A549 (cell line): Measurements from ENCODE around the gene CCDC27. TPM values are rescaled to one million over a fixed set of nuclear protein-coding genes. Genes with fewer than 3 reads are reported as not detected.

Source experiments
- ATAC-seq, 2 experiments: fragments of 200-7000 bp in 1 of 2; fragments of >200 bp in 1 of 2; cut with Nextera tagmentation in 1 of 2; cut with Tn5 transposase in 1 of 2; 3 replicates each; pipeline versions ENCODE4 v1.8.0 to v1.9.1; 2018 to 2020; ENCODE audit warnings: mild to moderate bottlenecking in 1 of 2, moderate library complexity in 1 of 2
- CTCF ChIA-PET: fragments of 300-600 bp; sonication (Branson Sonifier 250); formaldehyde crosslinking; extraction: SDS; loops from one replicate; lab custom pipeline; 2021; ENCODE audit warnings: antibody characterized with exemption, inconsistent platforms; lab: Yijun Ruan, JAX
- POLR2A ChIA-PET: fragments of 350-600 bp; formaldehyde crosslinking; extraction: SDS; loops from one replicate; lab custom pipeline; 2021; ENCODE audit warnings: antibody characterized with exemption, inconsistent platforms; lab: Yijun Ruan, JAX
- DNase-seq, 2 experiments: peaks; one replicate each; pipeline versions ENCODE4 v3.0.0 to v3.0.0-alpha.2; 2011 to 2016; ENCODE audit warnings: low read depth in 1 of 2, low spot score in 1 of 2
- FAIRE-seq: peaks from 2 replicates; lab custom pipeline; 2011; peaks lifted over from hg19 to GRCh38; lab: Jason Lieb, UNC
- H3K27ac ChIP-seq, 2 experiments: fragments of >200 bp; sonication (Bioruptor Twin); formaldehyde crosslinking; 3 replicates each; pipeline ENCODE4 v1.5.1; 2016 to 2017
- H3K4me1 ChIP-seq: fragments of >200 bp; sonication (Bioruptor Twin); formaldehyde crosslinking; 3 replicates; pipeline ENCODE4 v1.6.1; 2016
- H3K4me2 ChIP-seq: fragments of >200 bp; sonication (Bioruptor Twin); formaldehyde crosslinking; 3 replicates; pipeline ENCODE4 v1.6.1; 2016
- H3K4me3 ChIP-seq: fragments of >200 bp; sonication (Bioruptor Twin); formaldehyde crosslinking; 3 replicates; pipeline ENCODE4 v1.5.1; 2016
- H3K9me3 ChIP-seq: fragments of >200 bp; sonication (Bioruptor Twin); formaldehyde crosslinking; 3 replicates; pipeline ENCODE4 v1.6.1; 2016
- BHLHE40 ChIP-seq: IDR thresholded peaks from 2 replicates; pipeline ENCODE4 v1.6.1; 2012; ENCODE audit warnings: low read depth, low read length, inconsistent platforms
- CEBPB ChIP-seq, 2 experiments: fragments of >200 bp in 1 of 2; sonication (Bioruptor Twin) in 1 of 2; formaldehyde crosslinking in 1 of 2; IDR thresholded peaks; 2 replicates each; pipeline ENCODE4 v1.6.1; 2012 to 2016
- CHD2 ChIP-seq: fragments of 150-350 bp; IDR thresholded peaks from 2 replicates; pipeline ENCODE4 v1.6.1; 2014; ENCODE audit warnings: low read length; ENCODE audit not compliant: partially characterized antibody
- CTCF ChIP-seq: fragments of >200 bp; sonication (Bioruptor Twin); formaldehyde crosslinking; IDR thresholded peaks from 3 replicates; pipeline ENCODE4 v1.5.1; 2016
- ELK1 ChIP-seq: fragments of 150-350 bp; IDR thresholded peaks from 2 replicates; pipeline ENCODE4 v1.6.1; 2014; ENCODE audit warnings: low read depth, mild to moderate bottlenecking, low read length
- GATA3 ChIP-seq: IDR thresholded peaks from 2 replicates; pipeline ENCODE4 v1.6.1; 2012; ENCODE audit warnings: borderline replicate concordance
- HDAC2 ChIP-seq: fragments of 200-600 bp; sonication (generic); IDR thresholded peaks from 2 replicates; pipeline ENCODE4 v1.6.1; 2016
- HES2 ChIP-seq: fragments of >200 bp; sonication (Bioruptor Twin); formaldehyde crosslinking; IDR thresholded peaks from 2 replicates; pipeline ENCODE4 v1.6.1; 2016
- HEYL ChIP-seq: fragments of 250-450 bp; sonication (Bioruptor Pico); IDR thresholded peaks from 2 replicates; pipeline ENCODE4 v1.8.0; 2021; ENCODE audit warnings: mild to moderate bottlenecking, moderate library complexity
- HMGXB4 ChIP-seq: fragments of 250-450 bp; sonication (Bioruptor Pico); IDR thresholded peaks from 2 replicates; pipeline ENCODE4 v1.5.0; 2021; ENCODE audit warnings: mild to moderate bottlenecking, moderate library complexity, borderline replicate concordance
- HOXB13 ChIP-seq: fragments of 250-450 bp; sonication (Bioruptor Pico); IDR thresholded peaks from 2 replicates; pipeline ENCODE4 v1.5.0; 2020; ENCODE audit warnings: low read depth, mild to moderate bottlenecking, moderate library complexity
- JUN ChIP-seq, 2 experiments: fragments of >200 bp; sonication (Bioruptor Twin); formaldehyde crosslinking; IDR thresholded peaks; 2 replicates in 1 of 2; 3 replicates in 1 of 2; pipeline ENCODE4 v1.6.1; 2016 to 2017
- JUNB ChIP-seq: fragments of >200 bp; sonication (Bioruptor Twin); formaldehyde crosslinking; IDR thresholded peaks from 2 replicates; pipeline ENCODE4 v1.6.1; 2016
- KDM5A ChIP-seq: fragments of 200-600 bp; sonication (generic); IDR thresholded peaks from 2 replicates; pipeline ENCODE4 v1.6.1; 2016; ENCODE audit warnings: antibody characterized with exemption, mild to moderate bottlenecking
- MYC ChIP-seq: IDR thresholded peaks from 2 replicates; pipeline ENCODE4 v1.6.1; 2012; ENCODE audit warnings: mild to moderate bottlenecking, inconsistent platforms, low read length, improper control_type of control experiment, borderline replicate concordance
- NFE2L2 ChIP-seq: fragments of 150-350 bp; conservative IDR thresholded peaks from 2 replicates; pipeline ENCODE4 v1.6.1; 2014; ENCODE audit warnings: low read length
- PBX3 ChIP-seq: IDR thresholded peaks from 2 replicates; pipeline ENCODE4 v1.6.1; 2012
- PHF8 ChIP-seq: fragments of 200-600 bp; sonication (generic); IDR thresholded peaks from 2 replicates; pipeline ENCODE4 v1.6.1; 2016; ENCODE audit warnings: low read depth, mild to moderate bottlenecking, antibody characterized with exemption, moderate library complexity, borderline replicate concordance
- POLR2A ChIP-seq: IDR thresholded peaks from 2 replicates; pipeline ENCODE4 v1.6.1; 2012; ENCODE audit warnings: mild to moderate bottlenecking, low read length
- POLR2AphosphoS2 ChIP-seq: conservative IDR thresholded peaks from 2 replicates; pipeline ENCODE4 v1.6.1; 2012; ENCODE audit warnings: low read length, improper control_type of control experiment, inconsistent platforms
- REST ChIP-seq: fragments of 200-600 bp; sonication (generic); IDR thresholded peaks from 2 replicates; pipeline ENCODE4 v1.6.1; 2016; ENCODE audit warnings: antibody characterized with exemption, mild to moderate bottlenecking, moderate library complexity
- RNF2 ChIP-seq: fragments of 200-600 bp; sonication (generic); IDR thresholded peaks from 2 replicates; pipeline ENCODE4 v1.6.1; 2016; ENCODE audit warnings: low read depth, mild to moderate bottlenecking, antibody characterized with exemption, moderate library complexity, borderline replicate concordance
- SMC3 ChIP-seq: fragments of >200 bp; sonication (Bioruptor Twin); formaldehyde crosslinking; IDR thresholded peaks from 3 replicates; pipeline ENCODE4 v1.6.1; 2018; ENCODE audit warnings: inconsistent platforms
- TFCP2L1 ChIP-seq: fragments of 250-450 bp; sonication (Bioruptor Pico); IDR thresholded peaks from 2 replicates; pipeline ENCODE4 v1.5.0; 2021; ENCODE audit warnings: mild to moderate bottlenecking
- USF2 ChIP-seq: fragments of 450-650 bp; IDR thresholded peaks from 2 replicates; pipeline ENCODE4 v1.6.1; 2014; ENCODE audit warnings: antibody characterized with exemption
- ZC3H11A ChIP-seq: fragments of 450-650 bp; IDR thresholded peaks from 2 replicates; pipeline ENCODE4 v1.6.1; 2014; ENCODE audit warnings: antibody characterized with exemption, mild to moderate bottlenecking
- ZFP36 ChIP-seq: fragments of 450-650 bp; IDR thresholded peaks from 2 replicates; pipeline ENCODE4 v1.6.1; 2014; ENCODE audit warnings: borderline replicate concordance; ENCODE audit not compliant: partially characterized antibody
- WGBS: methylation state at CpG from one replicate; pipeline ENCODE4 v1.1.6; 2017; ENCODE audit errors: missing lambda C conversion rate; 5-methylcytosine and 5-hydroxymethylcytosine counted together
- polyA plus RNA-seq, 4 experiments: library from polyadenylated mRNA; depleted of rRNA in 3 of 4; stranded (reverse); fragments of >200 nt; fragmentation: RNase III in 1 of 4; extraction: RNeasy Plus Mini Kit Qiagen cat#74134 plus additional on column Dnase treatment in 1 of 4; gene quantifications; 2 replicates in 3 of 4; 3 replicates in 1 of 4; pipeline ENCODE4 v1.2.3, GENCODE V29; 2011 to 2017

The CCDC27 gene
- polyA plus RNA-seq, 2 of the 4 experiments (the other 2 are of a cell fraction), result not detected

- Histone ChIP-seq H3K4me1 (peaks cover 5% of the 10 kb centered on the region; the same call in 2 of the 3 replicates), H3K4me3 (no peak overlapping the region), H3K27ac (no peak overlapping the region), H3K9me3 (no peaks in the 10 kb centered on the region), H3K4me2 (no peak overlapping the region)
- ChIA-PET POLR2A (no interaction called here), CTCF (interaction anchor here (1.6 kb wide), 1 partner anchor 22 kb away, joined by 4 read pairs; no protein-coding TSS in a partner anchor)
- WGBS, result 17% methylated on average over 5 of the region's 5 CpGs
- ATAC-seq (no peak), DNase-seq (no peak), FAIRE-seq (no peak)
- TF ChIP-seq CTCF (no peak), ELK1 (no peak), BHLHE40 (no peak), HDAC2 (no peak), SMC3 (no peak), PBX3 (no peak), MYC (no peak), REST (no peak), HES2 (no peak), CHD2 (no peak), KDM5A (no peak), HMGXB4 (CRISPR knock-in tag) (no peak), RNF2 (no peak), NFE2L2 (no peak)
These were observed 2.7 kb upstream of the CCDC27 start for GRCh38 chr1:3749512-3749911.

GRCh38 chr1:3750741-3751140, 1.5 kb upstream of the CCDC27 start:
- Histone ChIP-seq H3K4me2 (no peak overlapping the region), H3K4me1 (peaks cover 5% of the 10 kb centered on the region; the same call in 2 of the 3 replicates), H3K4me3 (no peak overlapping the region), H3K27ac (no peak overlapping the region), H3K9me3 (no peaks in the 10 kb centered on the region)
- WGBS, result 68% methylated on average over 6 of the region's 6 CpGs
- FAIRE-seq, result no peak
- ATAC-seq, result no peak
- ChIA-PET CTCF (no interaction called here), POLR2A (no interaction called here)
- DNase-seq, result no peak
- no peak for TF ChIP-seq HEYL (CRISPR knock-in tag)
- TF ChIP-seq ZC3H11A, result no peak
- no peak for TF ChIP-seq JUNB
- TF ChIP-seq GATA3, result no peak
- no peak for TF ChIP-seq POLR2AphosphoS2
- TF ChIP-seq POLR2A, result no peak
- TF ChIP-seq CEBPB (IDR thresholded peaks at IDR 0.05), result no peak
- no peak for TF ChIP-seq ZFP36
- no peak for TF ChIP-seq USF2
- no peak for TF ChIP-seq HOXB13 (CRISPR knock-in tag)
- TF ChIP-seq TFCP2L1, result no peak
- TF ChIP-seq PHF8, result no peak
- TF ChIP-seq JUN (IDR thresholded peaks at IDR 0.05), result no peak
